Measurements from ENCODE around the gene PRKCE. TPM values are rescaled to one million over a fixed set of nuclear protein-coding genes. Genes with fewer than 3 reads are reported as not detected.

The PRKCE gene
- polyA plus RNA-seq, 4 donors: 8.1 to 10.5 (median 9.3) TPM

GRCh38 chr2:46226620-46227019, 575.1 kb downstream of the PRKCE start:
- no peak for DNase-seq (ENCODE audit: low read depth in 4 of 4, low spot score in 3 of 4)

- no peak for DNase-seq (ENCODE audit: low read depth in 4 of 4, low spot score in 3 of 4)
Measured at GRCh38 chr2:46227022-46227421, 575.5 kb downstream of the PRKCE start.

GRCh38 chr2:46227674-46228289, 576.3 kb downstream of the PRKCE start:
- no peak for DNase-seq (ENCODE audit: low read depth in 4 of 4, low spot score in 3 of 4)

GRCh38 chr2:46229134-46230063, 577.9 kb downstream of the PRKCE start:
- no peak for DNase-seq (ENCODE audit: low read depth in 4 of 4, low spot score in 3 of 4)

- no peak for DNase-seq (ENCODE audit: low read depth in 4 of 4, low spot score in 3 of 4)
Measured at GRCh38 chr2:46230115-46230571, 578.7 kb downstream of the PRKCE start.

GRCh38 chr2:46230677-46231425, 579.4 kb downstream of the PRKCE start:
- DNase-seq (ENCODE audit: low read depth in 4 of 4, low spot score in 3 of 4): no peak

GRCh38 chr2:46231721-46232120, 580.2 kb downstream of the PRKCE start:
- no peak for DNase-seq (ENCODE audit: low read depth in 4 of 4, low spot score in 3 of 4)

- DNase-seq (ENCODE audit: low read depth in 4 of 4, low spot score in 3 of 4): no peak
Measured at GRCh38 chr2:46232860-46233259, 581.4 kb downstream of the PRKCE start.

GRCh38 chr2:46236006-46236875, 584.8 kb downstream of the PRKCE start:
- no peak for DNase-seq (ENCODE audit: low read depth in 4 of 4, low spot score in 3 of 4)

GRCh38 chr2:46236876-46237859, 585.7 kb downstream of the PRKCE start:
- DNase-seq (ENCODE audit: low read depth in 4 of 4, low spot score in 3 of 4): no peak

Other genes with a start within 250 kb of the PRKCE start
- gene SRBD1, start 40.4 kb upstream of the PRKCE start, polyA plus RNA-seq (ENCODE audit: insufficient read length in 4 of 4): 10 to 100 TPM; 21.3 to 26.6 (median 26.1) TPM